Activated CD4-positive, alpha-beta memory T cell treated with anti-CD3 and anti-CD28 coated beads for 36 hours (primary cell): ENCODE measurements around the gene C1QTNF1. TPM values are rescaled to one million over a fixed set of nuclear protein-coding genes. Genes with fewer than 3 reads are reported as not detected.
A peak's percentile ranks its signal among the peaks of the same experiment; 100 is the strongest.

Experiments used
- CTCF ChIA-PET: fragments of 350-600 bp; sonication (Branson Sonifier 250); formaldehyde crosslinking; loops from one replicate; lab custom pipeline; 2021; ENCODE audit warnings: antibody characterized with exemption, inconsistent platforms; lab: Charles Lee
- POLR2A ChIA-PET: fragments of 350-600 bp; sonication (Branson Sonifier 250); formaldehyde crosslinking; loops from one replicate; lab custom pipeline; 2021; ENCODE audit warnings: antibody characterized with exemption; lab: Charles Lee
- DNase-seq: peaks from one replicate; pipeline ENCODE4 v3.0.0-alpha.2; 2020
- H3K27ac Mint-ChIP-seq: one replicate; pipeline ENCODE4 v1.8.0; 2021; ENCODE audit warnings: mixed read lengths
- H3K27me3 Mint-ChIP-seq: one replicate; pipeline ENCODE4 v1.8.0; 2021; ENCODE audit warnings: mixed read lengths
- H3K36me3 Mint-ChIP-seq: one replicate; pipeline ENCODE4 v1.8.0; 2021; ENCODE audit warnings: mixed read lengths
- H3K4me1 Mint-ChIP-seq: one replicate; pipeline ENCODE4 v1.8.0; 2021; ENCODE audit warnings: low read depth, mixed read lengths
- H3K4me3 Mint-ChIP-seq: one replicate; pipeline ENCODE4 v1.8.0; 2021; ENCODE audit warnings: mild to moderate bottlenecking, mixed read lengths
- H3K9me3 Mint-ChIP-seq: one replicate; pipeline ENCODE4 v1.8.0; 2021; ENCODE audit warnings: mixed read lengths
- intact Hi-C: fragments of 100-400 bp; cut with micrococcal nuclease; formaldehyde crosslinking; loops from one replicate; pipeline ENCODE4 v1.15.1; 2023
- total RNA-seq, 2 experiments: library from RNA; stranded (reverse); gene quantifications; one replicate each; pipeline ENCODE4 v1.2.3, GENCODE V29; 2021

C1QTNF1 gene
- total RNA-seq, 2 experiments from 2014 or later = 0.31 to 0.38 TPM

GRCh38 chr17:78986048-78986648 is 37.8 kb upstream of the C1QTNF1 start:
- ChIA-PET POLR2A (no interaction called here), CTCF (interaction anchor here (0.6 to 2.4 kb wide), 5 partner anchors 15 to 1033 kb away, joined by 3 to 10 read pairs (median 4); no protein-coding TSS in a partner anchor)
- intact Hi-C loops = loop anchor here (10.0 kb wide), 1 partner anchor 271 kb away; no protein-coding TSS in a partner anchor
- Mint-ChIP-seq H3K27ac (no peak overlapping the region), H3K4me3 (no peak overlapping the region), H3K27me3 (no peaks in the 10 kb centered on the region), H3K9me3 (no peaks in the 10 kb centered on the region), H3K36me3 (peaks cover 12% of the 10 kb centered on the region), H3K4me1 (peaks cover 15% of the 10 kb centered on the region)
- DNase-seq = no peak

GRCh38 chr17:78986649-78987328 is 37.2 kb upstream of the C1QTNF1 start:
- peaks cover 15% of the 10 kb centered on the region for H3K4me1 Mint-ChIP-seq
- H3K27me3 Mint-ChIP-seq = no peaks in the 10 kb centered on the region
- ChIA-PET POLR2A (no interaction called here), CTCF (interaction anchor here (0.7 to 2.5 kb wide), 5 partner anchors 15 to 121 kb away, joined by 3 to 10 read pairs (median 5); no protein-coding TSS in a partner anchor)
- H3K27ac Mint-ChIP-seq = no peak overlapping the region
- intact Hi-C loops = loop anchor here (10.0 kb wide), 1 partner anchor 272 kb away; no protein-coding TSS in a partner anchor
- DNase-seq = no peak
- peaks cover 16% of the 10 kb centered on the region for H3K36me3 Mint-ChIP-seq
- H3K9me3 Mint-ChIP-seq = no peaks in the 10 kb centered on the region
- H3K4me3 Mint-ChIP-seq = no peak overlapping the region

- no peaks in the 10 kb centered on the region for H3K27me3 Mint-ChIP-seq
- peaks cover 18% of the 10 kb centered on the region for H3K36me3 Mint-ChIP-seq
- H3K4me1 Mint-ChIP-seq = peaks cover 16% of the 10 kb centered on the region
- ChIA-PET POLR2A (interaction anchor here (0.6 kb wide), 1 partner anchor 9 kb away, joined by 3 read pairs; no protein-coding TSS in a partner anchor), CTCF (interaction anchor here (2.5 kb wide), 1 partner anchor 122 kb away, joined by 5 read pairs; no protein-coding TSS in a partner anchor)
- H3K27ac Mint-ChIP-seq = no peak overlapping the region
- no peak for DNase-seq
- intact Hi-C loops = loop anchor here (10.0 kb wide), 1 partner anchor 273 kb away; no protein-coding TSS in a partner anchor
- H3K9me3 Mint-ChIP-seq = no peaks in the 10 kb centered on the region
- H3K4me3 Mint-ChIP-seq = no peak overlapping the region
Measured at GRCh38 chr17:78988152-78988551, 35.8 kb upstream of the C1QTNF1 start.

GRCh38 chr17:78990349-78991016 is 33.5 kb upstream of the C1QTNF1 start:
- DNase-seq = no peak

GRCh38 chr17:78991017-78991738 is 32.8 kb upstream of the C1QTNF1 start:
- Mint-ChIP-seq H3K9me3 (no peaks in the 10 kb centered on the region), H3K27me3 (no peaks in the 10 kb centered on the region), H3K4me1 (peaks cover 16% of the 10 kb centered on the region), H3K27ac (no peak overlapping the region), H3K36me3 (peaks cover 27% of the 10 kb centered on the region), H3K4me3 (no peak overlapping the region)
- CTCF ChIA-PET = interaction anchor here (1.0 kb wide), 1 partner anchor 125 kb away, joined by 4 read pairs; no protein-coding TSS in a partner anchor
- intact Hi-C loops = no loop called here
- DNase-seq = no peak
- POLR2A ChIA-PET = no interaction called here

More at GRCh38 chr17:78990349-78991016, 33.5 kb upstream of the C1QTNF1 start:
- ChIA-PET CTCF (interaction anchor here (1.0 kb wide), 1 partner anchor 124 kb away, joined by 4 read pairs; no protein-coding TSS in a partner anchor), POLR2A (no interaction called here)
- Mint-ChIP-seq H3K9me3 (no peaks in the 10 kb centered on the region), H3K4me1 (peaks cover 21% of the 10 kb centered on the region), H3K27me3 (no peaks in the 10 kb centered on the region), H3K4me3 (no peak overlapping the region), H3K36me3 (peaks cover 27% of the 10 kb centered on the region), H3K27ac (no peak overlapping the region)
- intact Hi-C loops = no loop called here

- DNase-seq = no peak
- intact Hi-C loops = no loop called here
- Mint-ChIP-seq H3K27me3 (no peaks in the 10 kb centered on the region), H3K4me3 (no peak overlapping the region), H3K27ac (no peak overlapping the region), H3K9me3 (no peaks in the 10 kb centered on the region), H3K4me1 (peaks cover 7% of the 10 kb centered on the region), H3K36me3 (peaks cover 32% of the 10 kb centered on the region)
- POLR2A ChIA-PET = no interaction called here
- CTCF ChIA-PET = interaction anchor here (0.8 to 1.5 kb wide), 2 partner anchors 12 to 23 kb away, joined by 3 to 4 read pairs; no protein-coding TSS in a partner anchor
Measured at GRCh38 chr17:78991906-78992532, 31.9 kb upstream of the C1QTNF1 start.

GRCh38 chr17:78992542-78993212 is 31.3 kb upstream of the C1QTNF1 start:
- Mint-ChIP-seq H3K27me3 (no peaks in the 10 kb centered on the region), H3K36me3 (peaks cover 34% of the 10 kb centered on the region), H3K4me3 (no peak overlapping the region), H3K27ac (no peak overlapping the region), H3K9me3 (no peaks in the 10 kb centered on the region), H3K4me1 (peaks cover 6% of the 10 kb centered on the region)
- ChIA-PET POLR2A (interaction anchor here (0.7 kb wide), 1 partner anchor 472 kb away, joined by 3 read pairs; no protein-coding TSS in a partner anchor), CTCF (interaction anchor here (0.8 to 1.5 kb wide), 3 partner anchors 11 to 23 kb away, joined by 3 to 4 read pairs (median 3); no protein-coding TSS in a partner anchor)
- no peak for DNase-seq
- intact Hi-C loops = no loop called here

GRCh38 chr17:78993241-78993956 is 30.6 kb upstream of the C1QTNF1 start:
- ChIA-PET POLR2A (no interaction called here), CTCF (interaction anchor here (0.8 to 1.5 kb wide), 3 partner anchors 10 to 22 kb away, joined by 3 to 4 read pairs (median 3); no protein-coding TSS in a partner anchor)
- H3K4me1 Mint-ChIP-seq = peaks cover 6% of the 10 kb centered on the region
- peak; percentile 68 for DNase-seq
- no peak overlapping the region for H3K27ac Mint-ChIP-seq
- no peaks in the 10 kb centered on the region for H3K27me3 Mint-ChIP-seq
- H3K4me3 Mint-ChIP-seq = no peak overlapping the region
- peaks cover 35% of the 10 kb centered on the region for H3K36me3 Mint-ChIP-seq
- intact Hi-C loops = no loop called here
- no peaks in the 10 kb centered on the region for H3K9me3 Mint-ChIP-seq

- no peaks in the 10 kb centered on the region for H3K9me3 Mint-ChIP-seq
- H3K27ac Mint-ChIP-seq = no peak overlapping the region
Measured at GRCh38 chr17:78993981-78994671, 29.8 kb upstream of the C1QTNF1 start.

More at GRCh38 chr17:78993981-78994671, 29.8 kb upstream of the C1QTNF1 start:
- ChIA-PET POLR2A (no interaction called here), CTCF (interaction anchor here (1.5 kb wide), 1 partner anchor 14 kb away, joined by 4 read pairs; no protein-coding TSS in a partner anchor)
- Mint-ChIP-seq H3K36me3 (peaks cover 35% of the 10 kb centered on the region), H3K4me1 (peaks cover 6% of the 10 kb centered on the region), H3K4me3 (no peak overlapping the region), H3K27me3 (no peaks in the 10 kb centered on the region)
- no peak for DNase-seq
- intact Hi-C loops = no loop called here
